GM12878 (cell line): ENCODE results near the gene NEUROG2.

ENCODE experiments used
- BCL3 ChIP-seq: IDR thresholded peaks from 2 replicates; pipeline ENCODE4 v1.6.1; 2011; ENCODE audit warnings: borderline replicate concordance, low read depth, mild to moderate bottlenecking, moderate library complexity, low read length; ENCODE audit not compliant: insufficient read depth, poor library complexity, severe bottlenecking
- CTCF ChIP-seq, 3 experiments: IDR thresholded peaks in 2 of 3; conservative IDR thresholded peaks in 1 of 3; 2 replicates each; pipeline ENCODE4 v1.5.1; 2011; ENCODE audit warnings: low read depth in 3 of 3, low read length in 3 of 3, mild to moderate bottlenecking in 3 of 3, control low read depth in 2 of 3, moderate library complexity in 2 of 3, inconsistent platforms in 1 of 3, mixed read lengths in 1 of 3; ENCODE audit not compliant: control insufficient read depth in 2 of 3, insufficient read depth in 1 of 3; ENCODE audit errors: extremely low read depth in 1 of 3

- TF ChIP-seq CTCF (IDR thresholded peaks at IDR 0.05 in 2 of 3, conservative IDR thresholded peaks at IDR 0.05 in 1 of 3; ENCODE audit: control insufficient read depth in 2 of 3, extremely low read depth in 1 of 3, insufficient read depth in 1 of 3, low read depth in 3 of 3, low read length in 3 of 3): no peak
- TF ChIP-seq BCL3: no peak
Measured at GRCh38 chr4:112540695-112541094, 24.7 kb upstream of the NEUROG2 start.
